Tibial nerve (tissue), 4 donors: Measurements from ENCODE around the gene PSME1. TPM values are rescaled to one million over a fixed set of nuclear protein-coding genes. Genes with fewer than 3 reads are reported as not detected.
A peak's percentile ranks its signal among the peaks of the same experiment; 100 is the strongest.

Experiments used
- DNase-seq, 2 donors: peaks; one replicate each; pipeline ENCODE4 v3.0.0-alpha.2; 2019; ENCODE audit warnings: low spot score in 2 of 2
- H3K27ac ChIP-seq, 4 donors: fragments of 200-600 bp; sonication (generic) in 3 of 4; one replicate each; pipeline ENCODE4 v1.5.1; 2017 to 2019; ENCODE audit warnings: mild to moderate bottlenecking in 1 of 4
- H3K27me3 ChIP-seq, 2 donors: fragments of 200-600 bp; sonication (generic) in 1 of 2; one replicate each; pipeline versions ENCODE4 v1.5.1 to v1.6.0; 2017 to 2019
- H3K36me3 ChIP-seq, 3 donors: fragments of 200-600 bp; sonication (generic); one replicate each; pipeline ENCODE4 v1.5.1; 2018 to 2019
- H3K4me1 ChIP-seq, 4 donors: fragments of 200-600 bp; sonication (generic) in 3 of 4; one replicate each; pipeline ENCODE4 v1.5.1; 2017 to 2019
- H3K4me3 ChIP-seq, 4 donors: fragments of 200-600 bp; sonication (generic) in 3 of 4; one replicate each; pipeline ENCODE4 v1.5.1; 2017 to 2019; ENCODE audit warnings: mild to moderate bottlenecking in 1 of 4, moderate library complexity in 1 of 4
- H3K9me3 ChIP-seq, 4 donors: fragments of 200-600 bp; sonication (generic) in 3 of 4; one replicate each; pipeline ENCODE4 v1.5.1; 2017 to 2019
- EP300 ChIP-seq, 2 donors: sonication (generic); formaldehyde crosslinking; IDR thresholded peaks; one replicate each; pipeline ENCODE4 v1.6.1; 2017; ENCODE audit warnings: antibody characterized with exemption in 2 of 2, mild to moderate bottlenecking in 1 of 2
- POLR2A ChIP-seq, 2 donors: fragments of 450-650 bp; IDR thresholded peaks; one replicate each; pipeline ENCODE4 v1.6.1; 2017; ENCODE audit warnings: antibody characterized with exemption in 2 of 2, mild to moderate bottlenecking in 2 of 2, moderate library complexity in 2 of 2
- WGBS, 2 donors: methylation state at CpG; one replicate each; pipeline ENCODE4 v1.1.5; 2018; 5-methylcytosine and 5-hydroxymethylcytosine counted together
- total RNA-seq, 4 donors: library from RNA; depleted of rRNA; stranded (reverse); fragments of >200 nt; gene quantifications; one replicate each; pipeline ENCODE4 v1.1.0, GENCODE V29; 2016
- TF ChIP-seq, protein P1 (sequence below), 5 experiments: fragments of 200-600 bp in 3 of 5; fragments of 450-650 bp in 2 of 5; sonication (generic) in 3 of 5; IDR thresholded peaks; one replicate each; pipeline ENCODE4 v1.5.1; 2016 to 2019; ENCODE audit warnings: antibody characterized with exemption in 5 of 5, mild to moderate bottlenecking in 3 of 5, moderate library complexity in 2 of 5

The PSME1 gene
- total RNA-seq, 4 donors from 2014 or later: 96.9 to 130 (median 110) TPM

DNA sequence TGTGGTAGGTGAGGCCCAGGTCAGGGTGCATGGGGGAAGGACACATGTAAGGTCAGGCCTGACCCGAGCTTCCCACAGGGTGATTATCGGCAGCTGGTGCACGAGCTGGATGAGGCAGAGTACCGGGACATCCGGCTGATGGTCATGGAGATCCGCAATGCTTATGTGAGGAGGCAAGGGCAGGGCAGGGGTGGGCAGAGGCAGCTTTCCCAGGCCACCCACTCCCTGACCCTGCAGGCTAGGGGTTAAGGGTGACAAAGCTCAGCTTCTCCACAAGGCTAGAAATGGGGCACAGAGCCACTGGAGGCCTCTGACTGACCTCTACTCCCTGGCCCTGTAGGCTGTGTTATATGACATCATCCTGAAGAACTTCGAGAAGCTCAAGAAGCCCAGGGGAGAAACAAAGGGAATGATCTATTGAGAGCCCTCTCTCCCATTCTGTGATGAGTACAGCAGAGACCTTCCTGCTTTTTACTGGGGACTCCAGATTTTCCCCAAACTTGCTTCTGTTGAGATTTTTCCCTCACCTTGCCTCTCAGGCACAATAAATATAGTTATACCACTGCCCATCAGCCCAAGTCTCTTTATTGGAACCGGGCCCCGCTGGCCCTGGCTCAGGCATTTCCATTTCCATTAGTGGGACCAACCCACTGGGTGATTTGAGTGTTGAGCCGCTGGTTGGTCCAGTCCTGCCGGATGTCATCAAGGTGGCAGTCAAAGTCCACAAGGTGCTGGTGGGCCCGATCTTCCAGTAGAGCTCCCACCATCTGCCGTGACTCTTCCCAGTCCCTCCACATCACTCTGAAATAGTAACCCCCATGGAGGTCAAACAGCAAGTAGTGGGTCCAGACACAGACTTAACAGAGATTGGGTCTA, 2.6 kb downstream of the PSME1 start:
- Histone ChIP-seq H3K27ac (peak overlapping the region in 2 of 4 donors; percentile 91 to 97), H3K27me3 (no peaks in the 10 kb centered on the region), H3K4me3 (no peak overlapping the region), H3K36me3 (peaks cover 0 to 25% (median 14%) of the 10 kb centered on the region in 3 donors), H3K9me3 (no peaks in the 10 kb centered on the region), H3K4me1 (peaks cover 0 to 67% (median 32%) of the 10 kb centered on the region in 4 donors)
- no peak for DNase-seq
- WGBS, 2 donors: 60 to 70% methylated on average over 13 of the region's 13 CpGs
- TF ChIP-seq POLR2A (IDR thresholded peaks at IDR 0.05): no peak
- TF ChIP-seq, protein P1, sequence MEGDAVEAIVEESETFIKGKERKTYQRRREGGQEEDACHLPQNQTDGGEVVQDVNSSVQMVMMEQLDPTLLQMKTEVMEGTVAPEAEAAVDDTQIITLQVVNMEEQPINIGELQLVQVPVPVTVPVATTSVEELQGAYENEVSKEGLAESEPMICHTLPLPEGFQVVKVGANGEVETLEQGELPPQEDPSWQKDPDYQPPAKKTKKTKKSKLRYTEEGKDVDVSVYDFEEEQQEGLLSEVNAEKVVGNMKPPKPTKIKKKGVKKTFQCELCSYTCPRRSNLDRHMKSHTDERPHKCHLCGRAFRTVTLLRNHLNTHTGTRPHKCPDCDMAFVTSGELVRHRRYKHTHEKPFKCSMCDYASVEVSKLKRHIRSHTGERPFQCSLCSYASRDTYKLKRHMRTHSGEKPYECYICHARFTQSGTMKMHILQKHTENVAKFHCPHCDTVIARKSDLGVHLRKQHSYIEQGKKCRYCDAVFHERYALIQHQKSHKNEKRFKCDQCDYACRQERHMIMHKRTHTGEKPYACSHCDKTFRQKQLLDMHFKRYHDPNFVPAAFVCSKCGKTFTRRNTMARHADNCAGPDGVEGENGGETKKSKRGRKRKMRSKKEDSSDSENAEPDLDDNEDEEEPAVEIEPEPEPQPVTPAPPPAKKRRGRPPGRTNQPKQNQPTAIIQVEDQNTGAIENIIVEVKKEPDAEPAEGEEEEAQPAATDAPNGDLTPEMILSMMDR (IDR thresholded peaks at IDR 0.05): no peak
- TF ChIP-seq EP300 (IDR thresholded peaks at IDR 0.05): no peak

DNA sequence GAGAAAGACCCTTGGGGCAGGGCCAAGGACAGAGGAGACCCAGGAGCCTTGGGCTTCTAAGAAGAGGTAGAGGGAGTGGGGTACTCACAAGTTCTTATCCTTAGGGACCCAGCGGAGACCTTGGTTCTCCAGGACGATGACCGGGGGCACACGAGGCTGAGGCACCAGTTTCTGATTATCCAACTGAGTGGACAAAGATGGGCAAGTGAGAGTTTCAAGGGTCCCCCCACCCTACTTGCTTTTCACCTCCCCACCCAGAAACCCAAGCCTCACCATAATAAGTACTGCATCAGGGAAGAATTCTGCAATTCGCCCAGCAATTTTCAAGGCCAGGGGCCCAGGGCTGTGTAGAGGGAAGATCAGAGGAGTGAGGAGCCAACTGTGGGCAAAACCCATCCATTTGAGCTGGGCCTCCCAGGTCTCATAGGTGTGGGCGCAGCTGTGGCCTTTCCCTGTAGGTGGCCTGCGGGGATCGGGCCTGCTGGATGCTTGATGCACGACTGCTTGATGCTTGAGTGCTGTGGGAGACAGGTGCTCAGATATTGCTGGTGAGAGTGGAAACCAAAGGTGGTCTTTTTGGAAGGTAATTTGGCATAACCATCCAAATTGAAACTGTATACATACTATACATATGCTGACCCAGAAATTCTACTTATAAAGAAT, 3.4 kb downstream of the PSME1 start:
- no peak overlapping the region for H3K4me3 ChIP-seq
- H3K36me3 ChIP-seq: peaks cover 0 to 30% (median 14%) of the 10 kb centered on the region in 3 donors
- 82 to 83% methylated on average over 9 of the region's 9 CpGs for WGBS, 2 donors
- H3K27me3 ChIP-seq: no peaks in the 10 kb centered on the region
- H3K27ac ChIP-seq: peak overlapping the region in 3 of 4 donors; percentile 89 to 97 (median 91)
- H3K4me1 ChIP-seq: peaks cover 0 to 75% (median 32%) of the 10 kb centered on the region in 4 donors
- H3K9me3 ChIP-seq: no peaks in the 10 kb centered on the region
- TF ChIP-seq EP300 (IDR thresholded peaks at IDR 0.05) (no peak), POLR2A (IDR thresholded peaks at IDR 0.05) (no peak)
- TF ChIP-seq, protein P1 (IDR thresholded peaks at IDR 0.05): no peak
- DNase-seq: no peak

DNA sequence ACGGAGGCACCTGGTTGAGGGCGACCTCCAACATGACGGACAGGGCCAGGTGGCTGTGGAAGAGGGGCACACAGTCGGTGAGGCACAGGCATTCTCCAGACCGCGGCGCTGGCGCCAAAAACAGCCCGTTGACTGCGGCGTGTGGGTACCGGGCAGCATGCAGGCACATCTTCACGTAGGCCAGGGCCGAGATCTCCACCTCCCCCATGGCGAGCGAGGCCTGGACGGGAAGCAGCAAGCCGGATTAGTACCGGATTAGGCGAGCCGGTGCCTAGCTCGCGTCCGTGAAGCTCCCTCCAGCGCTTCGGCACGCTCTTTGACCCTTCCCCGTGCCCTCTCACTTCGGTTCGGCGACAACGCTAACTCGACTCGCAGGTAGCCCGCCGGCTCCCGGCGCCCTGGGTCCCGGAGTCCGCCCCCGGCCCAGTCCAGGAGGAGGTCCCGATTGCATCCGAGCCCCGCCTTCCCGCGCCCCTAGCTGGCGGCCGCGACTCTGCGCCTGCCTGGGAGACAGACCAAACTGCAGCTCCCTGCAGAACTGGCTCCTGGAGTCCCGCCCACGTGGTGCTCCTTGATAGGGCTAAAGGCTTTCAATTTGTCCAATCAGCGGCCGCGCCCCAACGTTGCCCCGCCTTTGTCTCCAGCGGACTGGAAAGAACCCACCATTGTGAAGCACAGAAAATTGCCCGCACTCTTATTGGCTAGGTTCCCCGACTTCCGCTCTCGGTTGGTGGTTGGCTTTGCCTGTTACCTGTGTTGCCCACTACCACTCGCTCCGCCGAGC, 5.3 kb downstream of the PSME1 start, which contains the start of gene EMC9:
Gene EMC9, minus strand, starts transcription at position 495 of the 784 bp plus-strand sequence. Its CDS starts 287 bp downstream, at position 208.
- H3K36me3 ChIP-seq: peaks cover 0 to 30% (median 14%) of the 10 kb centered on the region in 3 donors
- WGBS, 2 donors: 0% methylated on average over 30 to 38 of the region's 65 CpGs
- peak within 1 kb of the TSS; percentile 77 to 90 (median 84) for H3K4me3 ChIP-seq
- DNase-seq: peak; percentile 100
- H3K27ac ChIP-seq: peak within 1 kb of the TSS; percentile 82 to 97 (median 90)
- H3K27me3 ChIP-seq: no peaks in the 10 kb centered on the region
- TF ChIP-seq POLR2A (IDR thresholded peaks at IDR 0.05) (peak; percentile 78 to 87), EP300 (IDR thresholded peaks at IDR 0.05) (peak; percentile 91 to 92)
- TF ChIP-seq, protein P1 (IDR thresholded peaks at IDR 0.05): peak; percentile 37 to 91 (median 72)
- no peaks in the 10 kb centered on the region for H3K9me3 ChIP-seq
- peaks cover 4 to 86% (median 43%) of the 10 kb centered on the region in 4 donors for H3K4me1 ChIP-seq

DNA sequence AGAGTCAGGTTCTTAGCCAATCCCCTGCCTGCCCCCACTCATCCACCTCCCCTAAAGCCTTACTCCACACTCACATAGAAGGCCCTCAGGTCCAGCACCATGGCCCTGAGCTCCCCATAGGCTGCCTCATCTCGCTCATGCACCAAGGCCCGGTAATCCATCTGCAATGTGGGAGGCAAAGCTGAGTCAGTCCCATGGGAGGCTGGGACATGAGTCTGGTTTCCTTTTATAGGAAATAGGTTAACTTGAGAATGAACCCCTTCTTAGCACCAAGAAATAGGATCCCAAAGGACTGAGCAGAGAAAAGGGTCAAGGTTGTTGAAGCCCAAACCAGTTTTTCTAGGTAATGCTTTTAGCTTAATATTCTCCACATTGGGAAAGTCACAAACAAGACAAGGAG, 7.5 kb downstream of the PSME1 start:
- H3K4me3 ChIP-seq: no peak overlapping the region
- WGBS, 2 donors: 76 to 83% methylated on average over 2 of the region's 2 CpGs
- H3K4me1 ChIP-seq: peaks cover 4 to 74% (median 35%) of the 10 kb centered on the region in 4 donors
- no peaks in the 10 kb centered on the region for H3K9me3 ChIP-seq
- DNase-seq: no peak
- no peak for TF ChIP-seq POLR2A (IDR thresholded peaks at IDR 0.05)
- H3K27me3 ChIP-seq: no peaks in the 10 kb centered on the region
- H3K36me3 ChIP-seq: peaks cover 0 to 20% (median 6%) of the 10 kb centered on the region in 3 donors
- peak overlapping the region in 1 of 4 donors; percentile 29 for H3K27ac ChIP-seq

DNA sequence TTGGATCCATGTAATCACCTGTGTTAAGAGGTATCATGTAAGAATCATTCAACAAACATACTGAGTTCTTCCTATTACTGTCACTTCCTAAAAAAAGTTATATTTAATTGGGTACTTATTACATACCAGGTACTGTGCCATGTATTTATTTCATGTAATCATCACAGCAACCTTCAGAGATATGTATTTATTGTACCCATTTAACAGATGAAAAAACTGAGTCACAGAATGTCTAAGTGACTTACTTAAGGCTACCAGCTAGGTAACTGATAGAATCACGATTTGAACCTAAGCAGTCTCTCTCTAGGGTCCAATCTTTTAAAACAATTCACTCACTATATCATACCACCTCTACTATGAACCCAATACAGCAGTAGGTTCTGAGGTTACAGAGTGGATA, 8.5 kb downstream of the PSME1 start:
- WGBS, 2 donors: 85 to 96% methylated on average over 1 of the region's 1 CpG
- H3K9me3 ChIP-seq: no peaks in the 10 kb centered on the region
- H3K27me3 ChIP-seq: no peaks in the 10 kb centered on the region
- TF ChIP-seq EP300 (IDR thresholded peaks at IDR 0.05) (no peak), POLR2A (IDR thresholded peaks at IDR 0.05) (no peak)
- TF ChIP-seq, protein P1 (IDR thresholded peaks at IDR 0.05): no peak
- no peak overlapping the region for H3K4me3 ChIP-seq
- DNase-seq: no peak
- H3K36me3 ChIP-seq: peaks cover 0 to 20% (median 0%) of the 10 kb centered on the region in 3 donors
- H3K4me1 ChIP-seq: peaks cover 4 to 74% (median 29%) of the 10 kb centered on the region in 4 donors
- peak overlapping the region in 2 of 4 donors; percentile 85 to 97 for H3K27ac ChIP-seq
